H1 (cell line): ENCODE results near the gene MRPS35.

Experiments
- CEBPB ChIP-seq: IDR thresholded peaks from 2 replicates; pipeline ENCODE4 v1.6.1; 2012; ENCODE audit warnings: low read depth, low read length
- CTCF ChIP-seq, 3 experiments: IDR thresholded peaks; 1 replicate in 2 of 3; 2 replicates in 1 of 3; pipeline versions ENCODE4 v1.5.1 to v1.6.1; 2011; ENCODE audit warnings: low read length in 3 of 3, mild to moderate bottlenecking in 3 of 3, inconsistent platforms in 2 of 3, low read depth in 1 of 3, moderate library complexity in 1 of 3; ENCODE audit not compliant: insufficient read depth in 1 of 3; ENCODE audit errors: control extremely low read depth in 1 of 3
- EZH2 ChIP-seq: fragments of 200-600 bp; sonication (generic); IDR thresholded peaks from 2 replicates; pipeline ENCODE4 v1.7.1; 2012; ENCODE audit warnings: low read depth, mild to moderate bottlenecking, moderate library complexity, low read length, inconsistent platforms; ENCODE audit not compliant: severe bottlenecking
- MAX ChIP-seq: IDR thresholded peaks from 2 replicates; pipeline ENCODE4 v1.6.1; 2012; ENCODE audit warnings: inconsistent platforms

GRCh38 chr12:27751386-27752047 is 40.9 kb downstream of the MRPS35 start:
- no peak for TF ChIP-seq CEBPB
- no peak for TF ChIP-seq CTCF (IDR thresholded peaks at IDR 0.05; ENCODE audit: control extremely low read depth in 1 of 3, insufficient read depth in 1 of 3, low read depth in 1 of 3, low read length in 3 of 3)
- TF ChIP-seq EZH2: no peak
- no peak for TF ChIP-seq MAX
